Neuronal stem cell (in vitro differentiated cells): Measurements from ENCODE around the gene SKA3.
"Not testable (repeated sequence)": the region's sequence is repeated elsewhere in the genome, so short reads cannot be mapped to it uniquely, and the experiment has no call there.

Experiments used
- DNase-seq: peaks from one replicate; pipeline ENCODE4 v3.0.0-alpha.2; 2013; ENCODE audit warnings: low spot score
- H2AFZ ChIP-seq: one replicate; pipeline ENCODE4 v1.6.1; 2013; ENCODE audit warnings: mild to moderate bottlenecking, low read length, inconsistent platforms
- H2AK5ac ChIP-seq: 2 replicates; pipeline ENCODE4 v1.6.1; 2013; ENCODE audit warnings: low read depth, mild to moderate bottlenecking, inconsistent platforms, low read length, moderate library complexity, mixed read lengths
- H2BK120ac ChIP-seq: 2 replicates; pipeline ENCODE4 v1.6.1; 2013; ENCODE audit warnings: low read depth, mild to moderate bottlenecking, inconsistent platforms, low read length, moderate library complexity, mixed read lengths
- H2BK12ac ChIP-seq: one replicate; pipeline ENCODE4 v1.6.1; 2013; ENCODE audit warnings: low read length, inconsistent platforms
- H2BK15ac ChIP-seq: 2 replicates; pipeline ENCODE4 v1.6.1; 2013; ENCODE audit warnings: mild to moderate bottlenecking, low read length, inconsistent platforms, mixed read lengths
- H2BK5ac ChIP-seq: one replicate; pipeline ENCODE4 v1.6.1; 2013; ENCODE audit warnings: inconsistent platforms, mild to moderate bottlenecking, low read length, moderate library complexity
- H3K14ac ChIP-seq: one replicate; pipeline ENCODE4 v1.6.1; 2013; ENCODE audit warnings: low read length, inconsistent platforms
- H3K18ac ChIP-seq: 2 replicates; pipeline ENCODE4 v1.6.1; 2013; ENCODE audit warnings: low read length, inconsistent platforms
- H3K23ac ChIP-seq: 2 replicates; pipeline ENCODE4 v1.6.1; 2013; ENCODE audit warnings: low read depth, mild to moderate bottlenecking, mixed read lengths, low read length, inconsistent platforms; ENCODE audit not compliant: poor library complexity
- H3K27ac ChIP-seq: replicated peaks from 3 replicates; pipeline ENCODE4 v1.5.1; 2013; ENCODE audit warnings: low read length, inconsistent platforms
- H3K27me3 ChIP-seq, 3 experiments: 2 replicates each; pipeline ENCODE4 v1.6.1; 2013; ENCODE audit warnings: low read length in 3 of 3, mild to moderate bottlenecking in 2 of 3, inconsistent platforms in 1 of 3, low read depth in 1 of 3, mixed read lengths in 1 of 3, moderate library complexity in 1 of 3; ENCODE audit not compliant: control insufficient read depth in 3 of 3, insufficient read depth in 3 of 3
- H3K36me3 ChIP-seq, 2 donors: replicated peaks in 1 of 2; 2 replicates each; pipeline ENCODE4 v1.6.1; 2013; ENCODE audit warnings: low read length in 2 of 2; ENCODE audit not compliant: control insufficient read depth in 2 of 2, insufficient read depth in 2 of 2
- H3K4ac ChIP-seq: 2 replicates; pipeline ENCODE4 v1.6.1; 2013; ENCODE audit warnings: inconsistent platforms, mild to moderate bottlenecking, low read length, moderate library complexity
- H3K4me1 ChIP-seq, 2 donors: 1 replicate in 1 of 2; 2 replicates in 1 of 2; pipeline ENCODE4 v1.6.1; 2013; ENCODE audit warnings: low read length in 2 of 2, low read depth in 1 of 2; ENCODE audit not compliant: control insufficient read depth in 2 of 2, insufficient read depth in 1 of 2
- H3K4me2 ChIP-seq: one replicate; pipeline ENCODE4 v1.6.1; 2013; ENCODE audit warnings: mild to moderate bottlenecking, low read length, inconsistent platforms; ENCODE audit not compliant: insufficient read depth, poor library complexity, severe bottlenecking
- H3K4me3 ChIP-seq, 2 donors: 2 replicates each; pipeline ENCODE4 v1.5.1; 2013; ENCODE audit warnings: low read length in 2 of 2, mild to moderate bottlenecking in 2 of 2, inconsistent platforms in 1 of 2, moderate library complexity in 1 of 2
- H3K79me1 ChIP-seq: one replicate; pipeline ENCODE4 v1.6.1; 2013; ENCODE audit warnings: low read depth, mild to moderate bottlenecking, inconsistent platforms, low read length, moderate library complexity
- H3K9ac ChIP-seq: one replicate; pipeline ENCODE4 v1.6.1; 2013; ENCODE audit warnings: mild to moderate bottlenecking, low read depth, low read length, inconsistent platforms; ENCODE audit not compliant: poor library complexity
- H3K9me3 ChIP-seq, 2 donors: replicated peaks in 1 of 2; 2 replicates each; pipeline versions ENCODE3 to v1.6.1; 2013; ENCODE audit warnings: low read length in 2 of 2, mild to moderate bottlenecking in 2 of 2, inconsistent platforms in 1 of 2, low read depth in 1 of 2, mixed read lengths in 1 of 2, moderate library complexity in 1 of 2; ENCODE audit not compliant: control insufficient read depth in 2 of 2, insufficient read depth in 1 of 2
- H4K8ac ChIP-seq: one replicate; pipeline ENCODE4 v1.6.1; 2013; ENCODE audit warnings: low read depth, mild to moderate bottlenecking, inconsistent platforms, low read length, moderate library complexity
- H4K91ac ChIP-seq: one replicate; pipeline ENCODE4 v1.6.1; 2013; ENCODE audit warnings: low read length, low read depth, mild to moderate bottlenecking, inconsistent platforms; ENCODE audit not compliant: poor library complexity
- WGBS, 2 donors: extraction: QIAGEN DNeasy Blood & Tissue Kit; methylation state at CpG; one replicate each; pipeline ENCODE4 v1.1.7; 2013; ENCODE audit warnings: missing lambda C conversion rate in 2 of 2, mixed read lengths in 1 of 2; ENCODE audit not compliant: insufficient read length in 2 of 2, insufficient replicate concordance in 1 of 2; ENCODE audit errors: extremely low coverage in 2 of 2; 5-methylcytosine and 5-hydroxymethylcytosine counted together

Gene SKA3

DNA sequence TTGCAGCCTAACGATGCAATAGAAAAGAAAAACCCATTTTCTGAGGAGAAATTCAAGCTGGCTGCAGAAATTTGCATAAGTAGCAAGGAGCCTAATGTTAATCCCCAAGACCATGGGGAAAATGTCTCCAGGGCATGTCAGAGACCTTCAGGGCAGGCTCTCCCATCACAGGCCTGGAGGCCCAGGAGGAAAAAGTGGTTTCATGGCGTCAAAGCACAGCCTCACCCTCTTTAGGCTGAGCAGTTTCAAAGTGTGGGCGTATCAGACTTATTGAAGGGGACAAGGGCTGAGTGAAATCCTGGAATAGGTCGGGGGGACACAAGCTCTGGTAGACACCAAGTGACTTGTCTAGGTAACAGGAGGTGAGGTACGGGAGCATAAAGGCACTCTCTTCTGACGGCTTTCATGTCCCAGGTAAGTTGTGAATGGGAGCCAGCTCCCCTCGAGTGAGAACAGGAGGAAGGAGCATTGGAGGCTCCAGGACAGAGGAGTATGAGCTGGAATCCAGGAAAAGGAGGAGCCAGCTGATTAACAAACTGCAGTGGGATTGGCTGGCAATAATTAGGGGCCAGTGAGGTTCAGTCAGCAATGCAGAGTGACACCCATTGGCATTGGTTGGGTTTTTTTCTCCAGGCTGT lies 35.9 kb upstream of the SKA3 start:
- Histone ChIP-seq H2AFZ (no peak overlapping the region), H3K9ac (no peak overlapping the region), H3K23ac (no peak overlapping the region), H3K4me3 (no peak overlapping the region), H3K4ac (no peak overlapping the region), H4K8ac (no peak overlapping the region), H2BK5ac (no peak overlapping the region), H4K91ac (no peak overlapping the region), H3K27ac (no peak overlapping the region), H3K36me3 (no peaks in the 10 kb centered on the region), H3K14ac (no peak overlapping the region), H2BK12ac (no peak overlapping the region), H3K27me3 (no peaks in the 10 kb centered on the region), H2BK15ac (no peak overlapping the region), H2AK5ac (no peak overlapping the region), H2BK120ac (no peak overlapping the region), H3K4me1 (peaks cover 0 to 3% of the 10 kb centered on the region in 2 donors), H3K9me3 (peaks cover 4 to 6% of the 10 kb centered on the region in 2 donors), H3K18ac (no peak overlapping the region), H3K4me2 (no peak overlapping the region), H3K79me1 (no peaks in the 10 kb centered on the region)
- WGBS, 2 donors, result no CpG with 5 or more reads among the region's 7 CpGs
- DNase-seq, result no peak

DNA sequence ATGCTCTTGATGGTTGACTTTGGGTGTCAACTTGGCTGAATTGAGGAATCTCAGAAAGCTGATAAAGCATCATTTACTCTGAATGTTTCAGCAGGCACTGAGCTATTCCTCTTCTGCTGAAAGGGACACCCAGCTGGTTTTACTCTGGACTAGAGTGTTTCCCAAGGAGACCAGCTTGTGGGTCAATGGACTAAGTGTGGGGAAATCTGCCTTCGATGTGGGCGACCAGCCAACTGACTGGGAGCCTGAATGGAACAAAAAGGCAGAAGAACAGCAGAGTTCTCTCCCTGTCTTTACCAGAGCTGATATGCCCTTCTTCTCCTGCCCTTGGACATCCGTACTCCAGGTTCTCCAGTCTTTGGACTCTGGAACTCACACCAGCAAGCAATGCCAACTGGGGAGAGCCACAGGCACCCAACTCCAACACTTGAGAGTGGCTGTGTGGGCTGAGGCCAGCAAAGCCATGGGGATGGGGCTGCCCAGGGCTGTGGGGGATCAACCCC lies 32.4 kb upstream of the SKA3 start:
- no peak overlapping the region for H2BK120ac ChIP-seq
- H2BK5ac ChIP-seq, result no peak overlapping the region
- H4K8ac ChIP-seq, result no peak overlapping the region
- no peak overlapping the region for H3K4ac ChIP-seq
- no peak overlapping the region for H2AFZ ChIP-seq
- H4K91ac ChIP-seq, result no peak overlapping the region
- H3K14ac ChIP-seq, result no peak overlapping the region
- no peaks in the 10 kb centered on the region for H3K4me1 ChIP-seq
- no peak for DNase-seq
- no peak overlapping the region for H3K18ac ChIP-seq
- no peak overlapping the region for H2AK5ac ChIP-seq
- H3K36me3 ChIP-seq, result no peaks in the 10 kb centered on the region
- no peak overlapping the region for H3K4me2 ChIP-seq
- no peaks in the 10 kb centered on the region for H3K27me3 ChIP-seq
- WGBS, 2 donors, result no CpG with 5 or more reads among the region's 3 CpGs
- H2BK12ac ChIP-seq, result no peak overlapping the region
- H3K79me1 ChIP-seq, result no peaks in the 10 kb centered on the region
- H3K27ac ChIP-seq, result no peak overlapping the region
- H3K23ac ChIP-seq, result no peak overlapping the region
- peak overlapping the region in 1 of 2 donors; percentile 30 for H3K4me3 ChIP-seq
- no peak overlapping the region for H3K9ac ChIP-seq
- H2BK15ac ChIP-seq, result no peak overlapping the region
- peaks cover 4 to 6% of the 10 kb centered on the region in 2 donors for H3K9me3 ChIP-seq

DNA sequence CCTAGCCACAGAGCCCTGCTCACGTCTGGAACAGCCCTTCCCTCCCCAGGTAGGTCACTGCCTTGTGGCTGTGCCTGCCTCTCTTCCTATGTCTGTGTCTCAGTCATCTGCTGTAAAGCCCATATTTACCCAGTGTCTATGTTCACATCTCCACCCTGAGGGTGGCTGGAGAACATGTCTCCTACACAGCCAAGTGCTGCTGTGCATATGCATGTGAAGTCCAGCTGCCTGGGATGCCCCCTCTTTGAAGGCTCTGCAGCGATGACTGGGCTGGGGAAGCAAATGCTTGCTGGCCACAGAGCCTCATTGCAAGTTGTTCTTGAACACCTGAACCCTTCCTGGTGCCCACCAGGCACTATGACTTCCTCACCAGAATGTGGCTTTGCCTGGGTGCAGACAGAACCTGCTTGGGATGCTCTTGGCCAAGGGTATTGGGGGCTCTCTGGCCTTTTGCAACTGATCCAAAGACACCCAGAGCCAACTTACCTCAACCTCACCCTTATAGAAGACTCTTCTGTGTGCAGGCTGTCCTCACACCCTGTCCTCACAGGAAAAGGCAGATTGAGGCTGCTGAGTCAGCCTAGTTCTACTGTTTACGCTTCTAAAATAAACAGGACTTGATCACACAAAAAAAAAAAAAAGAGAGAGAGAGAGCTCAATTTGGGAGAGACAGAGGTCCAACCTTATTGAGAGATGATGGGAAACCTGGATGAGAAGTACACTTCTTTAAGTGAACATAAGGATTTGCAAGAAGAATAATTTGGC lies 26.6 kb upstream of the SKA3 start:
- no CpG with 5 or more reads among the region's 3 CpGs for WGBS, 2 donors
- Histone ChIP-seq H3K36me3 (no peaks in the 10 kb centered on the region), H2BK120ac (no peak overlapping the region)

DNA sequence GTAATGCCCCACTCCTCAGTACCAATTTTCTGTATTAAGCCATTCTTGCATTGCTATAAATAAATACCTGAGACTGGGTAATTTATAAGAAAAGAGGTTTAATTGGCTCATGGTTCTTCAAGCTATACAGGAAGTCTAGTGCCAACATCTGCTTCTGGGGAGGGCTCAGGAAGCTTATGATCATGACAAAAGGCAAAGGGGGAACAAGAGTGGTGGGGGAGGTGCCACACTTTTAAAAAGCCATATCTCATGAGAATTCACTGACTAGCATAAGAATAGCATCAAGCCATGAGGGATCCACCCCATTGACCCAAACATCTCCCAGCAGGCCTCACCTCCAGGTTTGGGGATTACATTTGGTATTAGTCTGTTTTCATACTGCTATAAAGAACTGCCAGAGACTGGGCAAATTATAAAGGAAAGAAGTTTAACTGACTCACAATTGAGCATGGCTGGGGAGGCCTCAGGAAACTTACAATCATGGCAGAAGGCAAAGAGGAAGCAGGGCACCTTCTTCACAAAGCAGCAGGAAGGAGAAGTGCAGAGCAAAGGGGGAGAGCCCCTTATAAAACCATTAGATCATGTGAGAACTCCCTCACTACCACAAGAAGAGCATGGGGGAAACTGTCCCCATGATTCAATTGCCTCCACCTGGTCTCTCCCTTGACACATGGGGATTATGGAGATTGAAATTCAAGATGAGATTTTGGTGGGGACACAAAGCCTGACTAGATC lies 25.3 kb upstream of the SKA3 start:
- H2BK5ac ChIP-seq, H4K91ac ChIP-seq, H3K4ac ChIP-seq, H3K4me3 ChIP-seq, H4K8ac ChIP-seq, H3K23ac ChIP-seq, H3K14ac ChIP-seq, H2BK12ac ChIP-seq, H3K4me2 ChIP-seq, H3K9ac ChIP-seq, H3K9me3 ChIP-seq, H3K36me3 ChIP-seq, H3K4me1 ChIP-seq, H3K18ac ChIP-seq, H3K79me1 ChIP-seq, H2BK120ac ChIP-seq, H2AK5ac ChIP-seq, H3K27me3 ChIP-seq, H3K27ac ChIP-seq, H2BK15ac ChIP-seq, DNase-seq, H2AFZ ChIP-seq: not testable (repeated sequence)

More for the DNA sequence above, 26.6 kb upstream of the SKA3 start:
- H2BK12ac ChIP-seq, result no peak overlapping the region
- H3K18ac ChIP-seq, result no peak overlapping the region
- no peak overlapping the region for H2BK15ac ChIP-seq
- H3K27ac ChIP-seq, result no peak overlapping the region
- H2BK5ac ChIP-seq, result no peak overlapping the region
- H2AK5ac ChIP-seq, result no peak overlapping the region
- H3K4ac ChIP-seq, result no peak overlapping the region
- H4K8ac ChIP-seq, result no peak overlapping the region
- no peak for DNase-seq
- no peak overlapping the region for H4K91ac ChIP-seq
- no peaks in the 10 kb centered on the region for H3K79me1 ChIP-seq
- no peaks in the 10 kb centered on the region for H3K4me1 ChIP-seq
- no peaks in the 10 kb centered on the region for H3K27me3 ChIP-seq
- H3K14ac ChIP-seq, result peak overlapping the region; percentile 94
- no peak overlapping the region for H3K4me2 ChIP-seq
- H3K23ac ChIP-seq, result no peak overlapping the region
- H3K9me3 ChIP-seq, result peaks cover 0 to 4% of the 10 kb centered on the region in 2 donors
- no peak overlapping the region for H3K9ac ChIP-seq
- peak overlapping the region in 1 of 2 donors; percentile 14 for H3K4me3 ChIP-seq
- no peak overlapping the region for H2AFZ ChIP-seq
